Gastroesophageal sphincter (tissue), 4 donors: Measurements from ENCODE around the gene DRC1. TPM values are rescaled to one million over a fixed set of nuclear protein-coding genes. Genes with fewer than 3 reads are reported as not detected.

Source experiments
- ATAC-seq: fragments of 150-250 bp; one replicate; pipeline ENCODE4 v1.9.1; 2016; ENCODE audit warnings: mild to moderate bottlenecking, moderate library complexity
- H3K27ac ChIP-seq, 4 donors: fragments of 200-600 bp; sonication (generic) in 3 of 4; 1 replicate in 3 of 4; 2 replicates in 1 of 4; pipeline ENCODE4 v1.5.1; 2016 to 2019
- H3K27me3 ChIP-seq: fragments of 200-600 bp; sonication (generic); one replicate; pipeline ENCODE4 v1.5.1; 2019
- H3K36me3 ChIP-seq, 2 donors: fragments of 200-600 bp; sonication (generic); one replicate each; pipeline ENCODE4 v1.5.1; 2019; ENCODE audit warnings: control low read depth in 1 of 2
- H3K4me1 ChIP-seq, 3 donors: fragments of 200-600 bp; sonication (generic); 1 replicate in 2 of 3; 2 replicates in 1 of 3; pipeline ENCODE4 v1.5.1; 2016 to 2019; ENCODE audit warnings: control low read depth in 2 of 3
- H3K4me3 ChIP-seq, 2 donors: fragments of 200-600 bp; sonication (generic); one replicate each; pipeline ENCODE4 v1.5.1; 2019; ENCODE audit warnings: mild to moderate bottlenecking in 1 of 2, moderate library complexity in 1 of 2
- H3K9me3 ChIP-seq, 3 donors: fragments of 200-600 bp; sonication (generic); one replicate each; pipeline ENCODE4 v1.5.1; 2017 to 2019; ENCODE audit warnings: control low read depth in 2 of 3
- EP300 ChIP-seq: sonication (generic); formaldehyde crosslinking; IDR thresholded peaks from one replicate; pipeline ENCODE4 v1.6.1; 2017; ENCODE audit warnings: antibody characterized with exemption, mild to moderate bottlenecking
- POLR2A ChIP-seq, 2 donors: fragments of 450-650 bp; IDR thresholded peaks; one replicate each; pipeline ENCODE4 v1.6.1; 2017; ENCODE audit warnings: antibody characterized with exemption in 2 of 2, mild to moderate bottlenecking in 2 of 2, moderate library complexity in 1 of 2
- POLR2AphosphoS5 ChIP-seq: sonication (generic); formaldehyde crosslinking; IDR thresholded peaks from one replicate; pipeline ENCODE4 v1.6.1; 2017; ENCODE audit warnings: antibody characterized with exemption
- WGBS, 2 donors: methylation state at CpG; one replicate each; pipeline ENCODE4 v1.1.5; 2018; ENCODE audit warnings: low coverage in 1 of 2; 5-methylcytosine and 5-hydroxymethylcytosine counted together
- total RNA-seq, 4 donors: library from RNA; depleted of rRNA; stranded (reverse); fragments of >200 nt; gene quantifications; one replicate each; pipeline ENCODE4 v1.1.0, GENCODE V29; 2016
- TF ChIP-seq, protein P1 (sequence below), 4 experiments: fragments of 200-600 bp in 2 of 4; fragments of 450-650 bp in 2 of 4; sonication (generic) in 1 of 4; IDR thresholded peaks; one replicate each; pipeline ENCODE4 v1.5.1; 2017 to 2019; ENCODE audit warnings: antibody characterized with exemption in 4 of 4, mild to moderate bottlenecking in 2 of 4, moderate library complexity in 2 of 4

Gene DRC1
- total RNA-seq, 4 donors from 2014 or later: 0.27 to 2.3 (median 0.54) TPM; not detected in 1

DNA sequence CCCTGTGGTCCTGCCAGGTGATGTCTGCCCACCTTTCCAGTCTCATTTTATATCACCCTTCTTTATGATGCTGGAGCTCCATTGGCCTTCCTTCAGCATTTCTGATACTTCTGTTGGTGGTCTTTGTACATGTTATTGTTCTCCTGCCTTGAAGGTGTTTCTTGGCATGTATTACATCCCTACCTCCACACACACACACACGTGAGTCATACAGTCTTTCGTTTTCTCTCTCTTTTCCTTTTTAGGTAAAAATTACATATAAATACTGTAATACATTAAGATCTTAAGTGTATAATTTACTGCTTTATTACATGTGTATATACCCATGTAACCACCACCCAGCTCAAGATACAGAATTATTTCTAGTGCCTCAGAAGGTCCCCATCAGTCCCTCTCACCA is 44.9 kb upstream of the DRC1 start:
- ATAC-seq: no peak
- no peaks in the 10 kb centered on the region for H3K36me3 ChIP-seq
- no peak overlapping the region for H3K27ac ChIP-seq
- peaks cover 0 to 7% (median 0%) of the 10 kb centered on the region in 3 donors for H3K4me1 ChIP-seq
- H3K4me3 ChIP-seq: no peak overlapping the region
- H3K9me3 ChIP-seq: no peaks in the 10 kb centered on the region
- H3K27me3 ChIP-seq: no peaks in the 10 kb centered on the region
- no peak for TF ChIP-seq POLR2AphosphoS5
- TF ChIP-seq EP300: no peak
- TF ChIP-seq, protein P1, sequence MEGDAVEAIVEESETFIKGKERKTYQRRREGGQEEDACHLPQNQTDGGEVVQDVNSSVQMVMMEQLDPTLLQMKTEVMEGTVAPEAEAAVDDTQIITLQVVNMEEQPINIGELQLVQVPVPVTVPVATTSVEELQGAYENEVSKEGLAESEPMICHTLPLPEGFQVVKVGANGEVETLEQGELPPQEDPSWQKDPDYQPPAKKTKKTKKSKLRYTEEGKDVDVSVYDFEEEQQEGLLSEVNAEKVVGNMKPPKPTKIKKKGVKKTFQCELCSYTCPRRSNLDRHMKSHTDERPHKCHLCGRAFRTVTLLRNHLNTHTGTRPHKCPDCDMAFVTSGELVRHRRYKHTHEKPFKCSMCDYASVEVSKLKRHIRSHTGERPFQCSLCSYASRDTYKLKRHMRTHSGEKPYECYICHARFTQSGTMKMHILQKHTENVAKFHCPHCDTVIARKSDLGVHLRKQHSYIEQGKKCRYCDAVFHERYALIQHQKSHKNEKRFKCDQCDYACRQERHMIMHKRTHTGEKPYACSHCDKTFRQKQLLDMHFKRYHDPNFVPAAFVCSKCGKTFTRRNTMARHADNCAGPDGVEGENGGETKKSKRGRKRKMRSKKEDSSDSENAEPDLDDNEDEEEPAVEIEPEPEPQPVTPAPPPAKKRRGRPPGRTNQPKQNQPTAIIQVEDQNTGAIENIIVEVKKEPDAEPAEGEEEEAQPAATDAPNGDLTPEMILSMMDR (IDR thresholded peaks at IDR 0.05): no peak
- TF ChIP-seq POLR2A (IDR thresholded peaks at IDR 0.05): no peak
- 48 to 76% methylated on average over 2 of the region's 2 CpGs for WGBS, 2 donors

DNA sequence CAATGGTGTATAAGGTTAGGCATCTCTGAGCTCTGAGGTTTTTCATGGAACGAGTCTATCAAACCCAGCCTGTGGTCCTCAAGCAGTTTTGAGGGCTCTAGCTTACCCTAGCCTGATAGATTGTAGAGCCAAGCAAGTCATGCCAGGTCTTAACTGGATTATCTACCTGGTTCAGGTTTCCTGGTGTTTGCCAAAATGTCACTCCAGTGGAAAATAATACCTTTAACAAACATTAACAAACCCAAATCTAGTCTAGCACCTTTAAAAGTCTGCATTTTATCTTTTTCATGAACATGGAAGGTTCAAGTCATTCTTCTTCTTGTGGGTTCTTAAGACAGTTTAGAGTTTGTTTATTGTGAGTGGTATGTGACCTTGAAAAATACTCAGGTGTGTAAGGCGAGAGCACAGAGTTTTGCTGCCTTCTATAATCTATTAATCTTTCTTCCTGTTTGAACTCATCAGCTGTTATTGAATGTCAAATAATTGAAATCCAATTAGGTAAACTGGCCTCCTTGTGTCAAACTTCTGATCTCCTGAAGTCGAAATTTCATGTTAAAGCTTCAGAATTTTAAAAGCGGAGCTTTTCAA is 41.7 kb upstream of the DRC1 start:
- H3K9me3 ChIP-seq: no peaks in the 10 kb centered on the region
- no peak overlapping the region for H3K27ac ChIP-seq
- no peaks in the 10 kb centered on the region for H3K27me3 ChIP-seq
- 88 to 94% methylated on average over 3 to 4 of the region's 4 CpGs for WGBS, 2 donors
- no peaks in the 10 kb centered on the region for H3K36me3 ChIP-seq
- ATAC-seq: no peak
- H3K4me3 ChIP-seq: no peak overlapping the region
- H3K4me1 ChIP-seq: peaks cover 0 to 7% (median 0%) of the 10 kb centered on the region in 3 donors
- TF ChIP-seq POLR2A (IDR thresholded peaks at IDR 0.05) (no peak), EP300 (no peak), POLR2AphosphoS5 (no peak)
- TF ChIP-seq, protein P1 (IDR thresholded peaks at IDR 0.05): no peak

DNA sequence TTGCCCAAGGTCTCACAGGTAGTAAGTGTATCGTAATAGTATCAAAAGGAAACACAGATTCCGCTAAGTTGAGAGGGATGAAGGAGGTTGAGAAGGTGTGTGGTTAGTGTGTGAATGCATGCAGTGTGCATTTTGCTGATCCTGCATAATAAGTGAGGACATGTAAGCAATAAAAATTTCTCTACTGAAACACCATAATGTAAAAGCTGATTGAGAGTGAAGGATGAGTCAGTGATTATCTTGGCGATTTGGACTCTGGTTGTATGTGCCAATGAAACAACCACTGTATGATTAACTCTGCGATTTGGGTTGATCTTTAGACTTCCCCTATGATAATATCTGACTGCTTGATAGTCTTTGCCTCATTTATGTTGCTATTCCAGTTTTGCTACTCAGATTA is 38.4 kb upstream of the DRC1 start:
- Histone ChIP-seq H3K27ac (no peak overlapping the region), H3K36me3 (peaks cover 0 to 20% of the 10 kb centered on the region in 2 donors), H3K4me3 (no peak overlapping the region), H3K4me1 (no peaks in the 10 kb centered on the region), H3K27me3 (no peaks in the 10 kb centered on the region), H3K9me3 (no peaks in the 10 kb centered on the region)
- WGBS, 2 donors: 83 to 88% methylated on average over 4 of the region's 4 CpGs
- ATAC-seq: no peak
- TF ChIP-seq EP300: no peak

DNA sequence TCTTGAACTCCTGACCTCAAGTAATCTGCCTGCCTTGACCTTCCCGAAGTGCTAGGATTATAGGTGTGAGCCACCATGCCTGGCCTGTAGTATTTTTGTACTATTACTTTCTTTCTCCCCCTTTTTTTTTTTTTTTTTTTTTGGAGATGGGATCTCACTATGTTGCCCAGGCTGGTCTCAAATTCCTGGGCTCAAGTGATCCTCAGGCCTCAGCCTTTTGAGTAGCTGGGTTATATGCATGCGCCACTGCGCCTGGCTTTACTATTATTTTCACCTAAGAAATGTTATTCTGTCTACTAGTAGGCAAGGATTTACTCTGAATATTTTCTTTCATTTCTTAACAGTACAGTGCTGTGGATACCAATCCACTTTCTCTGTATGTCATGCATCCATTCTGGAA is 37.8 kb upstream of the DRC1 start:
- Histone ChIP-seq H3K36me3 (peaks cover 0 to 20% of the 10 kb centered on the region in 2 donors), H3K27ac (no peak overlapping the region), H3K27me3 (no peaks in the 10 kb centered on the region), H3K4me3 (no peak overlapping the region), H3K4me1 (no peaks in the 10 kb centered on the region), H3K9me3 (no peaks in the 10 kb centered on the region)
- WGBS, 2 donors: 76% methylated on average over 3 of the region's 3 CpGs; no CpG with 5 or more reads in 1 of the 2 donors
- no peak for TF ChIP-seq EP300
- TF ChIP-seq, protein P1 (IDR thresholded peaks at IDR 0.05): no peak
- TF ChIP-seq POLR2A (IDR thresholded peaks at IDR 0.05): no peak
- no peak for TF ChIP-seq POLR2AphosphoS5
- no peak for ATAC-seq

DNA sequence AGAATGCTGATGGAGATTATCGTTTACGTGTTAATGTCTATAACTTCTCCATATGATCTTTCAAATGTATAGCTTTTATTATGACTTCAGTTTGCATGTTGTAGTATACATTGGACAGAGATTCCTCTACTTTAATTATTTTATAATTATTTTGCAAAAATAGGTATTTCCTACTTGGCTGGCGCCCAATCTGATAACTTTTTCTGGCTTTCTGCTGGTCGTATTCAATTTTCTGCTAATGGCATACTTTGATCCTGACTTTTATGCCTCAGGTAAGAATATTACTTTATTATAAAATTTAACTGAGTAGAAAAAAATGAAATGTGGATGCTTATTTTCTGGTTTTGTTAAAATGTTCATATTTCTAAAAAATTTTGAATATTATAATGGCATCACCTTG is 37.1 kb upstream of the DRC1 start:
- Histone ChIP-seq H3K36me3 (peaks cover 0 to 20% of the 10 kb centered on the region in 2 donors), H3K4me1 (no peaks in the 10 kb centered on the region), H3K4me3 (no peak overlapping the region), H3K27me3 (no peaks in the 10 kb centered on the region), H3K9me3 (no peaks in the 10 kb centered on the region), H3K27ac (no peak overlapping the region)
- 87 to 98% methylated on average over 4 of the region's 4 CpGs for WGBS, 2 donors
- no peak for ATAC-seq
- TF ChIP-seq POLR2A (IDR thresholded peaks at IDR 0.05): no peak
- TF ChIP-seq EP300: no peak
- TF ChIP-seq, protein P1 (IDR thresholded peaks at IDR 0.05): no peak
- TF ChIP-seq POLR2AphosphoS5: no peak
